ENCODE measurements around the gene MAP2K5. TPM values are rescaled to one million over a fixed set of nuclear protein-coding genes. Genes with fewer than 3 reads are reported as not detected.

Gene MAP2K5
- total RNA-seq, 3 donors from 2014 or later, result 13.0 to 14.6 (median 14.2) TPM

GRCh38 chr15:67738056-67738455, 195.6 kb downstream of the MAP2K5 start:
- DNase-seq (no peak), ATAC-seq (no peak)
- Mint-ChIP-seq H3K27me3 (ENCODE audit: low read depth) (no peaks in the 10 kb centered on the region), H3K4me1 (ENCODE audit: low read depth) (peaks cover 33% of the 10 kb centered on the region), H3K4me3 (no peak overlapping the region), H3K36me3 (ENCODE audit: insufficient read depth) (peaks cover 3% of the 10 kb centered on the region), H3K9me3 (no peaks in the 10 kb centered on the region)

DNA sequence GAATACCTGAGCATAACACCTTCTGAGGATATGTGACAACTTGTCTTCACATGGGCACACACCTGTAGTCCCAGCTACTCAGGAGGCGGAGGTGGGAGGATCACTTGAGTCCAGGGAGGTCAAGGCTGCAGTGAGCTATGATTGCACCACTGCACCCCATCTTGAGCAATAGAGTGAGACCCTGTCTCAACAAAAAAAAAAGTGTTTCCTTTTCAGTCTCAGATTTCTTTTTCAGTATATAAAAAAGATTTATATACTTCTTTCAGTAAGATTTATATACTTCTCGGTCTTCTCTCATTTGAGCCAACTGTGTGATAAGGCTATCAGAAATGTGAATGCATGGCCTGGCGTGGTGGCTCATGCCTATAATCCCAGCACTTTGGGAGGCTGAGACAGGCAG, 197.9 kb downstream of the MAP2K5 start:
- H3K36me3 Mint-ChIP-seq (ENCODE audit: insufficient read depth), result peaks cover 3% of the 10 kb centered on the region
- peaks cover 50% of the 10 kb centered on the region for H3K4me1 Mint-ChIP-seq (ENCODE audit: low read depth)
- DNase-seq (no peak), ATAC-seq (no peak)
- no peaks in the 10 kb centered on the region for H3K9me3 Mint-ChIP-seq
- H3K27me3 Mint-ChIP-seq (ENCODE audit: low read depth), result no peaks in the 10 kb centered on the region
- no peak overlapping the region for H3K4me3 Mint-ChIP-seq

GRCh38 chr15:67741308-67741707, 198.8 kb downstream of the MAP2K5 start:
- Mint-ChIP-seq H3K36me3 (ENCODE audit: insufficient read depth) (peaks cover 3% of the 10 kb centered on the region), H3K4me3 (no peak overlapping the region), H3K9me3 (no peaks in the 10 kb centered on the region), H3K27me3 (ENCODE audit: low read depth) (no peaks in the 10 kb centered on the region), H3K4me1 (ENCODE audit: low read depth) (peaks cover 51% of the 10 kb centered on the region)
- no peak for ATAC-seq
- no peak for DNase-seq

GRCh38 chr15:67743558-67743957, 201.1 kb downstream of the MAP2K5 start:
- Mint-ChIP-seq H3K4me3 (no peak overlapping the region), H3K4me1 (ENCODE audit: low read depth) (peaks cover 59% of the 10 kb centered on the region)

GRCh38 chr15:67744331-67745072, 202.0 kb downstream of the MAP2K5 start:
- Mint-ChIP-seq H3K4me1 (ENCODE audit: low read depth) (peaks cover 59% of the 10 kb centered on the region), H3K27me3 (ENCODE audit: low read depth) (no peaks in the 10 kb centered on the region), H3K4me3 (peak overlapping the region; percentile 37), H3K9me3 (no peaks in the 10 kb centered on the region), H3K36me3 (ENCODE audit: insufficient read depth) (peaks cover 5% of the 10 kb centered on the region)
- DNase-seq (no peak), ATAC-seq (peak in 1 of 2 donors; percentile 61)

More at GRCh38 chr15:67743558-67743957, 201.1 kb downstream of the MAP2K5 start:
- Mint-ChIP-seq H3K36me3 (ENCODE audit: insufficient read depth) (peaks cover 3% of the 10 kb centered on the region), H3K27me3 (ENCODE audit: low read depth) (no peaks in the 10 kb centered on the region), H3K9me3 (no peaks in the 10 kb centered on the region)
- DNase-seq (no peak), ATAC-seq (no peak)

GRCh38 chr15:67745073-67746006, 202.8 kb downstream of the MAP2K5 start:
- Mint-ChIP-seq H3K36me3 (ENCODE audit: insufficient read depth) (peaks cover 5% of the 10 kb centered on the region), H3K9me3 (no peaks in the 10 kb centered on the region), H3K27me3 (ENCODE audit: low read depth) (no peaks in the 10 kb centered on the region), H3K4me1 (ENCODE audit: low read depth) (peaks cover 62% of the 10 kb centered on the region), H3K4me3 (peak overlapping the region; percentile 39)
- DNase-seq (no peak), ATAC-seq (no peak)

DNA sequence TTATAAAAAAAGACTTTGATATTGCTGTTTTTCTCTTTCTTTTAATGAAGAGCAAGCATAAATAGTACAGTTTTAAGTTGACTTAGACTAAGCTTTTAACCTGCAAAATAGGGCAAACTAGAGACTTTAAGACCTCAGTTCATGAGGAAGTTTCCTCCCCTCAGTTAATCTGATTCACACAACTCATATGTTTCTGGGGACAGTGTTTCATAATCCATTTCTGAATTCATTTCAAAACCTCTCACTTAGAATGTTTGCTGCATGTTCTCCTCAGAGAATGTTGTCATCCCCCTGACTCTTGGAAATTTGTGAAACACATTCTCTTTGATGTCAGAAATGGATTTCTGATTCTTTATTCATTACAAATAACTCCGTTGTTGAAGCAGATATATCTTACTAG, 203.5 kb downstream of the MAP2K5 start:
- Mint-ChIP-seq H3K4me1 (ENCODE audit: low read depth) (peaks cover 64% of the 10 kb centered on the region), H3K9me3 (no peaks in the 10 kb centered on the region), H3K27me3 (ENCODE audit: low read depth) (no peaks in the 10 kb centered on the region), H3K4me3 (peak overlapping the region; percentile 5), H3K36me3 (ENCODE audit: insufficient read depth) (peaks cover 4% of the 10 kb centered on the region)
- ATAC-seq (peak; percentile 48 to 56), DNase-seq (no peak)

DNA sequence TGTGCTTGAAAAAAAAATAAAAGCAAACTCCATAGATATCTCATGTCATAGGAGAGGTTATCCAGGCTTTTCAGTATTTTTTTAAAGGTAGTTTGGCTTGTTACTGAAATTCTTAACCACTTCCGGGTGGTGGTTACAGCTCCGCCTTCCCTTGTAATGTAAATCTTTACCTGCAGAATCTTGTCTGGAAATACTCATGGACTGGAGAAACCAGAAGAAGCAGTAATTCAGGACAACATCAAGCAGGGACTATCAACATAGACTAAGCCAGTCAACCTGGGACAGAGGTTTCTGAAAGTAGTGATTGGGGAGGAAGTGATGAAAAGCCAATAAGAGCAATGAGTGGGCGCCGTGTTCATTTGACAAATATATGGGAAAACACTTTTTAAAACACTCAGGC, 203.9 kb downstream of the MAP2K5 start:
- Mint-ChIP-seq H3K4me1 (ENCODE audit: low read depth) (peaks cover 60% of the 10 kb centered on the region), H3K9me3 (no peaks in the 10 kb centered on the region)

DNA sequence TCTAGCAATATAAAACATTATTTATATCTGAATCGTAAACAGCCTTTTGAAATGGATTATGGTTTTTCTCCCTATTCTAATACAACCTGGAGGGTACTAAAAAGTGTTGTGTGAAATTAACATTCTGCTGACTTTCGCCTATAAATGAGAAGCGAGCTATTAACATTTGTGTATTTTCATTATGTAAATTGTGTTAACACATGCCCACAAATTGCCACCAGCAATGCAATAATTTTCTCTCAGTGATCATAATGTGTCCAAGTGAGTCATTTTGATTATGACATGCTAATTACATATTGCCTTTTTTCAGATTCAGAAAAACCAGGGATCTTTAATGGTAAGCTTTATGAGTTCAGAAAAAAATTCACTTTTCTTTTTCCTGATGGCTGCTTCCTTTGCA, 205.4 kb downstream of the MAP2K5 start:
- Mint-ChIP-seq H3K9me3 (no peaks in the 10 kb centered on the region), H3K4me1 (ENCODE audit: low read depth) (peaks cover 50% of the 10 kb centered on the region), H3K36me3 (ENCODE audit: insufficient read depth) (peaks cover 2% of the 10 kb centered on the region), H3K27me3 (ENCODE audit: low read depth) (no peaks in the 10 kb centered on the region), H3K4me3 (no peak overlapping the region)
- ATAC-seq, result no peak
- no peak for DNase-seq

More for the DNA sequence above, 203.9 kb downstream of the MAP2K5 start:
- peak overlapping the region; percentile 5 for H3K4me3 Mint-ChIP-seq
- DNase-seq (no peak), ATAC-seq (peak in 1 of 2 donors; percentile 25)
- H3K36me3 Mint-ChIP-seq (ENCODE audit: insufficient read depth), result peaks cover 2% of the 10 kb centered on the region
- no peaks in the 10 kb centered on the region for H3K27me3 Mint-ChIP-seq (ENCODE audit: low read depth)

- Mint-ChIP-seq H3K36me3 (ENCODE audit: insufficient read depth) (peaks cover 4% of the 10 kb centered on the region), H3K4me3 (no peak overlapping the region), H3K4me1 (ENCODE audit: low read depth) (peaks cover 40% of the 10 kb centered on the region), H3K27me3 (ENCODE audit: low read depth) (no peaks in the 10 kb centered on the region), H3K9me3 (no peaks in the 10 kb centered on the region)
- ATAC-seq (no peak), DNase-seq (no peak)
Observed at GRCh38 chr15:67750371-67750770, 207.9 kb downstream of the MAP2K5 start.

DNA sequence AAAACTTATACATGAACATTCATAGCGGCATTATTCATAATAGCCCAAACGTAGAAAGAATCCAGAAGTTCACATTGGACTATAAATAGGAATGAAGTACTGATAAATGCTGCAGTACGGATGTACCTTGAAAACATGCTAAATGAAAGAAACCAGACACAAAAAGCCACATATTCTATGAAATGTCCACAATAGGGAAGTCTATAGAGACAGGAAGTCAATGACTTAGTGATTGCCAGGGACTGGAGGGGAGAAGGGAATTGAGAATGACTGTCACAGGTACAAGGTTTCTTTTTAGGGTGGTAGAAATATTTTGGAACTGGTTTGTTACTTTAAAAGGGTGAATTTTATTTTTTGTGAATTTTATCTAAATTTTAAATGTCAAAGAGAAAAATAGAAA, 211.4 kb downstream of the MAP2K5 start:
- H3K36me3 Mint-ChIP-seq (ENCODE audit: insufficient read depth), result peaks cover 2% of the 10 kb centered on the region
- DNase-seq (no peak), ATAC-seq (no peak)
- no peaks in the 10 kb centered on the region for H3K27me3 Mint-ChIP-seq (ENCODE audit: low read depth)
- H3K4me3 Mint-ChIP-seq, result no peak overlapping the region
- H3K4me1 Mint-ChIP-seq (ENCODE audit: low read depth), result peaks cover 54% of the 10 kb centered on the region
- no peaks in the 10 kb centered on the region for H3K9me3 Mint-ChIP-seq

DNA sequence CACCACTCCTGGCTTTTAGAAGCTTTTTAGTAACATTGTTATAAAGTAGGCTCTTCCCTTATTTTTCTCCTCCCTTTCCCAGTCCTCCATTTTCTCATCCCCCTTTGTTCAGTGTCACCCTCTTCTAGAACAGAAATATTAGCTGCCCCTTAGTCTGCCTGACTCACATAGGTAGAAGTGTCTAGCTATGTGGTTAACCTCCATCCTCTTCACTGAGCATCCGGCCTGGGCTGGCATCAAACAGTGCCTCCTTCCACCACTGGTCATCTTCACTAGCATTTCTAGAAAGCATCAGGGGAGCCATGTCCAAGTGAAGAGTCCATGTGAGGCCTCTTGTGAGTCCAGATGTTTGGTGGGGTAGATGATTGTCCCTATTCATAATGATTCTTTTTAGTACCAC, 212.8 kb downstream of the MAP2K5 start:
- Mint-ChIP-seq H3K36me3 (ENCODE audit: insufficient read depth) (peaks cover 2% of the 10 kb centered on the region), H3K9me3 (no peaks in the 10 kb centered on the region), H3K27me3 (ENCODE audit: low read depth) (no peaks in the 10 kb centered on the region), H3K4me3 (no peak overlapping the region), H3K4me1 (ENCODE audit: low read depth) (peaks cover 62% of the 10 kb centered on the region)
- ATAC-seq (no peak), DNase-seq (no peak)

- no peak for ATAC-seq
- H3K27me3 Mint-ChIP-seq (ENCODE audit: low read depth), result no peaks in the 10 kb centered on the region
Observed at GRCh38 chr15:67755936-67756335, 213.4 kb downstream of the MAP2K5 start.

DNA sequence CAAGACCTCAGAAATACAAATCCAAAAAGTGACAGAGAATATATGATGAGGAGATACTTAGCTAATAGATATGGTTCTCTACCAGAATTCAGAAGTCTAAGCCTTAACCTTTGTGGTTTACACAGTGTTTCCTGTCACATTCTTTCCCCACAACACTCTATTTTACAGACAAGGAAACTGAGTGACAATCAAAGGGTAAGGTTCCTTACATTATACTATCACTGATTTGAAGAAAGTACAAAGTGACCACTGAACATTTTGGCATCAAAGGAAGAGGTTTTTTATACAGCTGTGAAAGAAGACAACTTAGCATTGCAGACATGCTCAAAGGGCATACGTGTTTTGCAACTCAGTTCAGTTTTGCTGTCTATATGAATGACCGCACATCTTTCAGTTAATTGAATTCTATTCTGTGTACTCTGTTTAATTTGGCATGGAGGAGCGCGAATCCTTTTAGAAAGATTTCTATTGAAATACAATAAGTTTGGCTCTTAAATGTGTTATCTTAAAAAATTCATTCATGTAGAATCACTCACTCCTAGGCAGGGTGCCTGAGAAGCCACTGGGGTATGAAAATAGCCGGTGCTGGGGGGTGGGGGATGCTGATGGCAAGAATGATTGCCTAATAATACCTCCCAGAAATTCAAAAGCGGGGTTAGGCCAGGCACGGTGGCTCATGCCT, 216.3 kb downstream of the MAP2K5 start:
- Mint-ChIP-seq H3K36me3 (ENCODE audit: insufficient read depth) (peaks cover 2% of the 10 kb centered on the region), H3K4me1 (ENCODE audit: low read depth) (peaks cover 87% of the 10 kb centered on the region), H3K4me3 (peak overlapping the region; percentile 42), H3K9me3 (no peaks in the 10 kb centered on the region), H3K27me3 (ENCODE audit: low read depth) (no peaks in the 10 kb centered on the region)
- no peak for DNase-seq
- ATAC-seq, result peak in 1 of 2 donors; percentile 42

More at GRCh38 chr15:67755936-67756335, 213.4 kb downstream of the MAP2K5 start:
- H3K36me3 Mint-ChIP-seq (ENCODE audit: insufficient read depth), result peaks cover 2% of the 10 kb centered on the region
- no peak for DNase-seq
- H3K4me3 Mint-ChIP-seq, result no peak overlapping the region
- peaks cover 60% of the 10 kb centered on the region for H3K4me1 Mint-ChIP-seq (ENCODE audit: low read depth)
- H3K9me3 Mint-ChIP-seq, result no peaks in the 10 kb centered on the region
